Jurkat, Clone E6-1 (cell line): ENCODE results near the gene TGM1.
A peak's percentile ranks its signal among the peaks of the same experiment; 100 is the strongest.

ENCODE experiments used
- DNase-seq: peaks from one replicate; pipeline ENCODE4 v3.0.0-alpha.2; 2011; ENCODE audit warnings: low read depth, low spot score
- H3K4me3 ChIP-seq: 2 replicates; pipeline ENCODE4 v1.5.1; 2011; ENCODE audit warnings: mild to moderate bottlenecking, low read length, control low read depth, moderate library complexity

Gene TGM1

DNA sequence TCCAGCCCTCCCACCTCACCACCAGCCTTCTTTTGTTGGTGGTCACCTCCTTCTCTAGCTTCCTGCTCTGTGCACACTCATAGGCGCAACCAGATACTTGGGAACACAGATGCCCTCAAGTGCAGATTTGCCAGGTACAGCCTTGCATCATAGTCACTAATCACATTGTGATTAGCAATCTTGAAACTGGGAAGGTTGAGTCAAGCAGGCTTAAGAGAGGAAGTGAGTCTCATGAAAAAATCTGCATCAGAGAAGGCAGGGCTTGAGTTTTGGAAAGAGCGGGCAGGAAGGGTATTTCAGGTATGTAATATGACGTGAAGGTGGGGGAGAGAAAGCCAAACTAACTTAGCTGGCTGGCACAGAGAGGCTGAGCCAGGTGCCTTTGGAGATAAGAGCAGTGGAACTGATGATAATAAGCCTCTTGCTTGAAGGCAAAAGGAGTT lies 11.1 kb upstream of the TGM1 start:
- DNase-seq = no peak
- H3K4me3 ChIP-seq = no peak overlapping the region

DNA sequence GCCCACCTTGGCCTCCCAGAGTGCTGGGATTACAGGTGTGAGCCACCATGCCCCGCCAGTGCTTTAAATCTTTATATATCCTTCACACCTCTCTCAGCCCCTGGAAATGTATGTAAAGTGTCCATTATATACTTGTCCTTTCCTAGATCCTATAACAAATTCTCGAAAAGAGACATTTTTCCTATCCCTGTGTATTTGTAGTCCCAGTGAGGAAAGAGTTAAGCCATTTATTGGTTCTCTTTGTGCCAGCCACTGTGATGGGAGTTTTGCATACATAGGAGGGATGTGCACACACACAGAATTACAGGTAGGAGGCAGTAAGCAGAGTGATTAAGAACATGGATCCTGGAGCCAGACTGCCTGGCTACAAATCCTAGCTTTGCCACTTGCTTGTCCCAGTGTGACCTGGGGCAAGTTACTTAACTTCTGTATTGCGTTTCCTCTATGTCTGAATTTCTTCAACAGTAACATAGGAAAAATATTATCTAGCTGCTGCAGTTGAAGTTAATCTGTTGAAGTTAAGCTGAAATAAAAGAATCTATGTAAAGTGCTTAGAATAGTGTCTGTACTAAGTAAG lies 10.5 kb upstream of the TGM1 start:
- no peak overlapping the region for H3K4me3 ChIP-seq
- DNase-seq = no peak

DNA sequence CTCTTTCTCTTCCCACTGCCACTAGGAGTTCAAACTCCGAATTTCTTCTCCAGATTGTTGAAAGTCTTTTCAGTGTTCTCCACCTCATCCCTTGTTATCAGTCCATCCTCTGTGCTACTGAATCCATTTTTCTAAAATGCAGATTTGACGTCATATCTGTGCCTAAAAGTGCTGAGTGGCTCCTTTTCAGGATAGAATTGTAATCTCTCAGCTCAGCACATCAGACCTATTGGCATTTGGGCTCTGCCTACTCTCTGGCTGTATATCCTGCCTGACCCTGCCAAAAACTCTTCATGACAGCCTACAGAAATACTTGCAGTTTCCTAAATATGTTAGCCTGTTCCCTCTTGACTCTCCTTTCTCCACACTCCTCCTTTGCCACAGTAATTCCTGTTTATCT lies 9.5 kb upstream of the TGM1 start:
- no peak overlapping the region for H3K4me3 ChIP-seq
- DNase-seq = no peak

DNA sequence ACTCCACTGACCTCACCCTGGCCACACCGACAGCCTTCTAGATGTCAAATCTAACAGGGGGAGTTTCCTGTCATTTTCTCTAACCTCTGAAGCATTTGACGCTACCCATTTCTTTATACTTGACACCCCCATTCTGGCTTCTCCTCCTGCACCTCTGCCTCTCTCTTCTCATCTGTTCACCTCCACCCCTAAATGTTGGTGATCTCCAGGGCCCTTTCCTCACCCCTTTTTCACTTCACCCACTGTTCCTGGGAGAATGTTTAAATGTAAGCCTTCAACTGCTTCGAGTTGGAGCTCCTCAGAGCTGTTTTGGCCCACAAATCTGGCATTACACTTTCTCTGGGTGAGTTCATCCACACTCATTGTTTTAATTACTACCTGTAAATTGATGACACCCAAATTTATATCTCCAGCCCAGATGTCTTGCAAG lies 8.9 kb upstream of the TGM1 start:
- H3K4me3 ChIP-seq = peak overlapping the region; percentile 74
- no peak for DNase-seq

DNA sequence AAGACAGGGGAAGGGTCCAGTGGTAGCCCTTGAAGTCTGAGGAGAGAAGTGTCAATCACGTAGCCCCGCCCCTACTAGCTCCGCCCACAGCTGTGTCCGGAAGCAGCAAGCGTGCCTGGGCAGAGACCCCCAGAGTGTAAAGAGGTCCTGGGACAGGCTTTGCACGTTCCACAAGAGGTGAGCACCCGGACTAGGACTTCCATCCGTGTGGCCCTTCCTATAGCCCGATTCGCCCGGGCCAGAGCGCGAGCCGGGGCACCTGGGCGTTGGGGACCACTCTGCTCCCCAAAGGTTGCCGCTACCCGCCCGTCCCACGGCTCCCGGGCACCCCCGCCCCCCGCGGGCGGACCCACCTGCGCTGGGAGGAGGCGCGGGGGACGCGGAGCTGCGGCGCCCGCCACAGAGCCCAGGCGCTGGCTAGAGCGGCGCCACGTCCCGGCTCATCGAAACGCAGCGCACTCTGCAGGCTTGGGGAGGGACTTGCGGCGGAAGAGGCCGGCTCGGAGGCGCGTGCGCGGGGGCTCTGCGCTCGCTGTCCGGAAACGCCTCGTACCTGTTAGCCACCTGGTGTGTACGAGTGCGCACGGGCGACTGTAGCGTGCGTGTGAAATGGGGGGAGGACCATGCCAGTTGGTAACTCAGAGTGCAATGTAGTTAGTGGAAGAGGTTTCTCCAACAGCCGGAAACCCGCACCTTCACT lies 8.3 kb upstream of the TGM1 start, which contains the start of gene RABGGTA:
TSS of gene RABGGTA (minus strand) at position 464 of the 700 bp plus-strand sequence. CDS start 482 bp downstream, outside the sequence.
- H3K4me3 ChIP-seq = peak within 1 kb of the TSS; percentile 74

DNA sequence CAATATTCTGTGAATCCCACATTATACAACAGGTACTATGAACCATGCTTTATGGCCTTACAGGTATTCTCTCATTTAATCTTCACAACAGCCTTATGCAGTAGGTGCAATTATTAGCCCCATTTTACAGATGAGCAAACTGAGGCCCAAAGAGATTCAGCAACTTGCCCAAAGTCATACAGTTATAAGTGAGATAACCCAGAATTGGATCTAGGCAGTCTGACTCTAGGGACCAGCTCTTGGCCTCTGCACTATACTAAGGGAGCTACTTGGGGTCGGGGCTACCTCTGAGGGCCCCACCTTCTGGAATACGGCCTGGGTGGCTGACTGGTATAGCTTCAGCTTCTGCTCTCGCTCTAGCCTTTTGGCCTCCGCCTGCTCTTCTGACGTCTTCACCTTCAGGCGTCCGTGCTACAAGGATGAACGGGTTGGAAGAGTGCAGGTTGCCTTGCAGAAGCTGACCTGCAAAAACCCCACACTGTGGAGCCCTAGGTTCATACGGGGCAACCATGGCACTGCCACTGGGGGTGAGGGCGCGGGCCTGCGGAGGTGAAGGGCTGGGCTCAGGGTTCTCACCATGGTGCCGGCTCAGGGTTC lies 7.7 kb upstream of the TGM1 start:
- DNase-seq = no peak
- H3K4me3 ChIP-seq = peak overlapping the region; percentile 74

More for the DNA sequence above, 8.3 kb upstream of the TGM1 start, which contains the start of gene RABGGTA:
- DNase-seq = peak; percentile 89

DNA sequence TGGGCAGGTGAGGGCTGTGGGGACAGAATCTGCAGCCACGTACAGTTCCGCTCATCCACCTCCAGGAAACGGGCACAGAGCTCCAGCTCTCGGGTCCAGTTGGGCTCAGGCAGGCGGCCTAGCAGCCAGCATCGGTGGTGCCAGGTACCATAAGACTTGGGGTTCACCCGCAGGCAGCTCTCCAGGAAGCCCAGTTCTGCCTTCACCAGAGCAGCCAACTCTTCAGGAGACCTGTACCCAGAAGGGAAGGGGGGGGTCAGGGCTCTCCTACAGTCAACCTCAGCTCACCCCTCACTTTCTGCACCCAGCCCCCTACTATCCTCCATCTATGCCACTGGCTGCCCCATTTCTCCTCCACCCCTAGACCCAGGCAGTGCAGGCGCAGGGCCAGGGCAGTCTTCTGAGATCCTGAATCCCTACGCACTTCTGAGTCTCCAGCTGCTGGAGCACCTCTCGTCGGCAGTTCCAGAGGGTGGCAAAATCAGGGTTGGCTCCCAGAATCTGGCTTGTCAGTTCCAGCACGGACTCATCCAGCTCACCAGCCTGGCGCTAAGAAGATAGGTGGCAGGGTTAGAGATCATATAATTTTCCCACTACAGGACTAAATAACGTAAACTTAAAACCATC lies 7.0 kb upstream of the TGM1 start:
- no peak for DNase-seq
- no peak overlapping the region for H3K4me3 ChIP-seq

DNA sequence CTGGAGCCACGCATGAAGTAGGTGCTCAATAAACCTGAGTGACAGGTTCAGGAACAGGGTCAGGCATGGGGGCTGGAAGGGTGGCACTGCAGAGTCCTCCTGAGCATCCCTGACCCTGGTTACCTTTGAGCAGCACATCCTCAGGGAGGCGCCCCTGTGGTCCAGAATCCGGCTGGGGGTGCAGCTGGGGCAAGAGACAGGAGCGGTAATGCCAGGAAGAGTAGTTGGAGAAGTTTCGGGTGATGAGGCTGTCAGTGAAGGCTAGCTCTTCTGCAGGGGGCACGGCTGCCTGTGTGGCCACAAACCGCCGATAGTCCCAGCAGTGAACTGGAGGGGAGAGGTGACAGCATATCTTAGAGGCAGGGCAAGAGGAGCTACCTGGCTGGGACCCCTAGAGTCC lies 6.4 kb upstream of the TGM1 start:
- no peak for DNase-seq
- H3K4me3 ChIP-seq = no peak overlapping the region

DNA sequence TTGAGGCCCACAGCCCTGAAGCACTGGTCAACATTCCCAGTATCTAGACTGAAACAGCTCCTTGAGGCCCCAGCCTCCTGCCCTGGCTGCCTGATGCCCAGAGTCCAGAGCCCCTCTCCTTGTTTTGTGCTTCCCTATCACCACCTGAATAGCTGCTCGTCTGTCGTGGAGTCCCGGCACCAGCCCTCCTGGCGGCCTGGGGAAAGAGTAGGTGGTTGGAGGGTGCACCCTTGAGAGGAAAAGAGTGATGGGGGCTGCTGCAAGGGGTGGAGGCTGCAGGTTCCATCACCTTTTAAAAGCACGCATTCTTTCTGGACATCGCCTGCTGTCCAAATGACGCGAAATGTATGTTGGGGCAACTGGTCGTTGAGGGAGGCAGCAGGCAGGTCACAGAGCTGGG lies 5.2 kb upstream of the TGM1 start:
- DNase-seq = no peak
- H3K4me3 ChIP-seq = no peak overlapping the region

DNA sequence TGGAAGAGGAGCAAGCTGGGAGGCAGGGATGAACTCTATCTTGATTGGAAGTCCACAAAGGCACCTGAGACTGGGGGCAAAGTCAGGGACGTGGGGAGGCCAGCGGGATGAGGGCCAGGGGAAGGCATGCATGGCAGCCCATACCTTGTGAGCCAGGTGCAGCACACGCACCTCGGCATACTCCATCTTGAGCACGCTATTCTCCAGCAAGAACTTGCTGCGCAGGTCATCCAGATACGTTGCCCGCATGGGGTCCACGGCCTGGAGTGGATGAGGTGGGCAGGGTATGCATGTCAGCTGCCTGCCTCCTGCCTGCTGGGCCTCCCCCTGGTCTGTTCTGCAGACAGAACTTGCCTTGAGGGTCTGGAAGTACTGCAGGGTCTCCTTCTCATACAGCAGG lies 4.5 kb upstream of the TGM1 start:
- H3K4me3 ChIP-seq = no peak overlapping the region
- no peak for DNase-seq

DNA sequence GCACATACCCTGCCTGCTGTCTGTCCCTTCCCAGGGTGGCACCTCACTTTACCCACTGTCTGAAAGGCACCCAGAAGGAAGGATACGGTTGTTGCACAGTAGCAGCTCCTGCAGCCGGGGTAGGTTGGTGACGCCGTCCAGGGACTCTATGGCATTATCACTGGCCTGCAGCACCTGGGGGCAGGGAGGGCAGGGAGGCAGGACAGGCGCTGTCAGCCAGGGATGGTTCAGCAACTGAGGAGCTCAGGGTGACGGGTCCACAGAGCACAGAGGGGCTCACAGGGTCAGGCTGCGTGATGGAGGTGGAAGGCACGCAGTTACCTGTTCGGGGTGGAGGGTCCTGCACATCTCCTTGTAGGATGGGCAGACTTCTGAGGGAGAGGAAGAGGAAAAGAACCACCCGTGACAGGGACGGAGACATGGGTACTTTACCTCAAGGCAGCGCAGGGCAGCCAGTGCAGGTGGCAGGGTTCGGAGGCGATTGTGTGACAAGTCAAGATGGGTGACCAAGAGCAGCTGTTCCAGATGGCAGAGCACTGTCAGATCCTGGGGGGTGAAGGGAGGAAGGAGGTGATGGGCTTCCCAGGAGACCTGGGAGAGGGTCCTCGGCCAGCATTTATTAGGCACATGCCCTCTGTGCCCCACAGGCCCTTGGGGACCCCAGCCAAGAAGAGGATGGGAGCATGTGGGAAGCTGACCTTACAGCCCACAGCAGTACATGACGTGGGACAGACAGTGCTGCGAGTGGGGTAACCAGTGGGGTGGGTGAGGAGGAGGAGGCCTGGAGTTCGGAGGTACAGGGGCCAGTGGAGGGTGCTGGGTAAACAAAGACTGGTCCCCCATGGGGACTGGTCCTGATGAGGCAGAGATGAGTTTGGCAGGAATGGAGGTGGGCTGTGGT lies 3.6 kb upstream of the TGM1 start:
- H3K4me3 ChIP-seq = no peak overlapping the region
- DNase-seq = no peak

DNA sequence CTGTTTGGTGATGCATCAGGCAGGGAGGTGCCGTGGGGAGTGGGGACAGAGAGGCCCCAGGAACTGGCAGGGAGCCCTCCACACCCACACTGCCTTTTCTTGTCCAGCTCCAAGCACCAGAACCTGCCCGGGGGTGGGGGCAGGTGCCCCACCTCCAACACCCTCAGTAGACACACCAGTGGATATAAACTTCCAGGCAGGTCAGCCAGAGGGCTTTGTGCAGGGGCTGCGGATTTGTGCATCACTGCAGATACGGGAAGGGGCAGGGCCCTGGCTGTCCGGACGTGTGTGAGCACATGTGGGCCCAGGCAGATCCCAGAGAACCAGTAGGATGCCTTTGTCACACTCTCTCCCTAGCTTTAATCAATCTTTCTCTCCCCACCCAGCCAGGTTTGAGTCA lies 1.3 kb upstream of the TGM1 start:
- DNase-seq = no peak
- no peak overlapping the region for H3K4me3 ChIP-seq

DNA sequence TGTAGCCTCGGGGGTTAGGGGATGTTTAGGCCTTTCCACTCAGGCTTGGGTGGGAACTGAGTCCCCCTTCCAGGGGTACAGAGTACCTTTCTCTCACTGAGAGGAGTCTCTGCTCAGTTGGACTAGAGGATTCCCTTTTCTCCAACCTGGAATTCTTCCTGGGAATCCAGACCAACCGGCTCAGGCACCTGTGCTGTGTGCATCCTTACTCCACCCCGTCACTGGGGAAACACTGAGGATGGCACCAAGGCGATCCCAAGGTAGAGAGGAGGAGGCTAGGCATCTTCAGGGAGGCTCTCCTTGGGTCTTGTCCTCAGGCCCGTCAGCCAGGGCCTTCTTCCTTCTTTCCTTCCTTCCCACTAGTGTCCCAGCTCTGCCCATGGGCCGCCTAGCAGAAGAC lies 871 bp upstream of the TGM1 start:
- H3K4me3 ChIP-seq = no peak overlapping the region
- no peak for DNase-seq

DNA sequence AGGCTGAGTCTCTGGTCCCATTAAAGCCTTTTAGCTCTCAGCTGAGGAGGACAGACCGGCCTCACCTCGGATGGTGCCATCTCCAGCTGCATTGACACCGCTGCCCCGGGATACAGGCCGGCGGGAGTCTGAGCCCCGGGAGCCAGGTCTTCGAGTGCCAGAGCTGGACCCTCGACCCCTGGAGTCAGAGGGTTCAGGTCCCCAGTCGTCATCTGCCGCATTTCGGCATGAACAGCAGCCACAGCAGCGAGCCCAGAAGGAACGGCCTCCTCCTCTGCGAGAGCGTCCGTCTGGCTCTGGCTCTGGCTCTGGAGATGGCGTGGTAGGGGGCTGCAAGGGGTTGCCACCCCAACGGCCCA lies 1.0 kb downstream of the TGM1 start:
- DNase-seq = no peak
- H3K4me3 ChIP-seq = no peak overlapping the region

DNA sequence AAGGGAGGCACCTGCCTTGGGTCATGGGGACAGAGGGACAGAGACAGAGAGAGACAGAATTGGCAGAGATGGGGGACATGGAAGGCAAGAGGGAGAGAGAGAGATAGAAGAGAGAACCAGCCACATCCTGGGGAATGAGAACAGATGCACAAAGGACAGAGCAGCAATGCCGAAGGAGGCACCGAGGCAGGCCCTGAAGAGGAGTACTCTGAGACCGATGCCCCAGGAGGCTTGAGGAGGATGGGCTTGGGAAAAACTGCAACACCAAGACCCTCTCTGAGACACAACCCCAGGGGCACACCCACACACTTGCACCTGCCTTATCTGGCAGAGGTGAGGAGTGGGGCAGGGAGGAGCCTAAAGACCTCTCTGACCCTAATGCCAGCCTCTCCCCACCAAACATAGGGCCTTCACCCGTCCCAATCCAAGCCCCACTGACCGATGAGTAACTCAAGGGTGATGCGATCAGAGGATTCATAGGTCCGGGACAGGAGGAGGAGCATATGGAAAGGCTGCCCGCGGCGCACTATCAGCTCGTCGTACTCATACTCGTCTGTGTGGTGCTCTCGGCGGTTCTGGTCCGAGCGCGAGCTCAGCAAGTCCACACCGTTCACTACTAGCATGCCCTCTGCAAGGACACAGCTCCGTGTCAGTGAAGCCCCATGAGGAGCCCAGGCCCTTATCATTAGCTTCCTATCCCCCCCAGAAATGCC lies 1.6 kb downstream of the TGM1 start:
- no peak overlapping the region for H3K4me3 ChIP-seq

DNA sequence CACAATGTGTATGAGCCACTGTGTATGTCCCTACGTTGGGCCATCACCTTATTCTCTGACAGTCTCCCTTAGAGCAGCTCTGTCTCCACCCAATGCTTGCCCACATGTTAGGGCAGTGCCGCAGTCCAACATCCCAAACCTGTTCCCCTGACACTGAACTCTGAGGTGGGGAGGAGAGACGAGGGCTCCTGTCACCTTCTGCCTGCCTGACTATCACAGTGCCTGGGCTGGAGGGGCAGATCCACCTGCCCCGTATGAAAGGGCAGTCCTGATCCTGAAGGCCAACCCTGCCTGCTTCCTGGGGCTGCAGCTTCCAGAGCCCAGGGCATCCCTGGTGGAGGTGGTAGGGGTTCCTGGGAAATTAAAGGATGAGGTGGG lies 2.2 kb downstream of the TGM1 start:
- DNase-seq = no peak
- H3K4me3 ChIP-seq = no peak overlapping the region

More for the DNA sequence above, 1.6 kb downstream of the TGM1 start:
- no peak for DNase-seq

DNA sequence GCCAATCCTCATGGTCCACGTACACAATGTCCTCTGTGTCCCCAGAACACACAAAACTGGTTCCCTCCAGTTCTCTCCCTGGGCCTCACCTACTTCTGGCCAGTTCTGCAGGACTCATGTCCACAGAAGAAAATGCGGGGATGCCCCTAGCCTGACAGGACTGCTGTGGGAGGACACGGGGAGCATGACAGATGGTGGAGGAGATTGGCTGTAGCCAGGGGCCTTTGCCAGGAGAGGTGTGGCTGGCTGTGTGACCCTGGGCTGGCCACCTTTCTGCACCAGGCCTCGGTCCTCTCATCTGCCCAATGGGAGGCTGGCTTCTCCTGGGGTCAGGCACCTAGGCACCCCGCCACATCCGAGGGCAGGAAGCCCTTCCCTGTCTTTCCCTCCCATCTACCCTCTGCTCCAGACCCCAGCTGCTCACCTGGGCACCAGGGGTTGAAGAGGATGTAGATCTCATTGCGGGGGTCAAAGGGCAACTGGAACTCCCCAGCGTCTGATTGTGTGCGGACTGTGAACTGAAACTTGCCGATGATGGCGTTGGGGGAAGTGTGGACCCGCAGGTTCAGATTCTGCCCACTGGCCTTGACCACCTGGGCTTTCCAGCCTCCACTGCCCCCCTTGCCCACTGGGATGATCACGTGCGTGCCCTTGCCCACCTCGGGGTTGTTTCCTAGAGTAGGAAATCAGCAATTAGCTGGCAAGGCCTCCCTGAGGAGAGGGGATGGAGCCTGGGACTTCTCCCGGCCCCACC lies 2.8 kb downstream of the TGM1 start:
- DNase-seq = no peak
- H3K4me3 ChIP-seq = no peak overlapping the region
